Smooth muscle cell (in vitro differentiated cells): ENCODE measurements around the gene C2orf42. TPM values are rescaled to one million over a fixed set of nuclear protein-coding genes. Genes with fewer than 3 reads are reported as not detected.
A peak's percentile ranks its signal among the peaks of the same experiment; 100 is the strongest.
"Not testable (repeated sequence)": the region's sequence is repeated elsewhere in the genome, so short reads cannot be mapped to it uniquely, and the experiment has no call there.

Experiments used
- DNase-seq: peaks from one replicate; lab custom pipeline; 2025; ENCODE audit not compliant: unreplicated experiment; lab: John Stamatoyannopoulos, UW
- H2AFZ ChIP-seq: fragments of 200-600 bp; sonication (generic); 2 replicates; pipeline ENCODE4 v1.6.0; 2016; ENCODE audit warnings: antibody characterized with exemption, low read depth, mild to moderate bottlenecking
- H3F3A ChIP-seq: fragments of 200-600 bp; sonication (generic); 2 replicates; pipeline ENCODE4 v1.6.0; 2017; ENCODE audit warnings: antibody characterized with exemption, low read depth
- H3K27ac ChIP-seq: fragments of 200-600 bp; sonication (generic); 2 replicates; pipeline ENCODE4 v1.5.1; 2016; ENCODE audit warnings: low read depth, mild to moderate bottlenecking
- H3K27me3 ChIP-seq: fragments of 200-600 bp; sonication (generic); 2 replicates; pipeline ENCODE4 v1.6.1; 2016; ENCODE audit warnings: low read depth, mild to moderate bottlenecking
- H3K36me3 ChIP-seq: fragments of 200-600 bp; sonication (generic); 2 replicates; pipeline ENCODE4 v1.5.1; 2016; ENCODE audit warnings: low read depth
- H3K4me1 ChIP-seq: fragments of 200-600 bp; sonication (generic); 2 replicates; pipeline ENCODE4 v1.5.1; 2016; ENCODE audit warnings: low read depth
- H3K4me2 ChIP-seq: fragments of 200-600 bp; sonication (generic); 2 replicates; pipeline ENCODE4 v1.6.0; 2016; ENCODE audit warnings: mild to moderate bottlenecking
- H3K4me3 ChIP-seq: fragments of 200-600 bp; sonication (generic); 2 replicates; pipeline ENCODE4 v1.5.1; 2016; ENCODE audit warnings: mild to moderate bottlenecking
- H3K79me2 ChIP-seq: fragments of 200-600 bp; sonication (generic); 2 replicates; pipeline ENCODE4 v1.6.0; 2016; ENCODE audit warnings: low read depth, mild to moderate bottlenecking
- H3K9ac ChIP-seq: fragments of 200-600 bp; sonication (generic); 2 replicates; pipeline ENCODE4 v1.6.0; 2016; ENCODE audit warnings: low read depth
- H3K9me3 ChIP-seq: fragments of 200-600 bp; sonication (generic); replicated peaks from 2 replicates; pipeline ENCODE4 v1.5.1; 2016; ENCODE audit warnings: low read depth
- H4K20me1 ChIP-seq: fragments of 200-600 bp; sonication (generic); 2 replicates; pipeline ENCODE4 v1.6.0; 2016; ENCODE audit warnings: low read depth
- WGBS: methylation state at CpG from one replicate; pipeline ENCODE4 v1.1.7; 2016; ENCODE audit warnings: low lambda C conversion rate; 5-methylcytosine and 5-hydroxymethylcytosine counted together
- polyA plus RNA-seq: library from polyadenylated mRNA; unstranded; fragments of >200 nt; fragmentation: Nextera tagmentation; extraction: Ambion mirVana; gene quantifications from 2 replicates; pipeline ENCODE4 v1.2.1, GENCODE V29; 2016
- total RNA-seq: library from RNA; depleted of rRNA; stranded (reverse); fragments of >200 nt; gene quantifications from 2 replicates; pipeline ENCODE4 v1.2.3, GENCODE V29; 2014
- TF ChIP-seq, protein P1 (sequence below): fragments of 200-600 bp; sonication (generic); IDR thresholded peaks from 2 replicates; pipeline ENCODE4 v1.5.1; 2017; ENCODE audit warnings: borderline replicate concordance, mild to moderate bottlenecking, antibody characterized with exemption; ENCODE audit not compliant: insufficient read depth, poor library complexity, severe bottlenecking

The C2orf42 gene
- total and polyA plus RNA-seq, 2 experiments from 2014 or later: 7.8 to 9.4 TPM

- TF ChIP-seq, protein P1, sequence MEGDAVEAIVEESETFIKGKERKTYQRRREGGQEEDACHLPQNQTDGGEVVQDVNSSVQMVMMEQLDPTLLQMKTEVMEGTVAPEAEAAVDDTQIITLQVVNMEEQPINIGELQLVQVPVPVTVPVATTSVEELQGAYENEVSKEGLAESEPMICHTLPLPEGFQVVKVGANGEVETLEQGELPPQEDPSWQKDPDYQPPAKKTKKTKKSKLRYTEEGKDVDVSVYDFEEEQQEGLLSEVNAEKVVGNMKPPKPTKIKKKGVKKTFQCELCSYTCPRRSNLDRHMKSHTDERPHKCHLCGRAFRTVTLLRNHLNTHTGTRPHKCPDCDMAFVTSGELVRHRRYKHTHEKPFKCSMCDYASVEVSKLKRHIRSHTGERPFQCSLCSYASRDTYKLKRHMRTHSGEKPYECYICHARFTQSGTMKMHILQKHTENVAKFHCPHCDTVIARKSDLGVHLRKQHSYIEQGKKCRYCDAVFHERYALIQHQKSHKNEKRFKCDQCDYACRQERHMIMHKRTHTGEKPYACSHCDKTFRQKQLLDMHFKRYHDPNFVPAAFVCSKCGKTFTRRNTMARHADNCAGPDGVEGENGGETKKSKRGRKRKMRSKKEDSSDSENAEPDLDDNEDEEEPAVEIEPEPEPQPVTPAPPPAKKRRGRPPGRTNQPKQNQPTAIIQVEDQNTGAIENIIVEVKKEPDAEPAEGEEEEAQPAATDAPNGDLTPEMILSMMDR: no peak
- peaks cover 25% of the 10 kb centered on the region for H3F3A ChIP-seq
- no peaks in the 10 kb centered on the region for H3K36me3 ChIP-seq
- H3K4me2 ChIP-seq: peak overlapping the region; percentile 29
- WGBS: 77% methylated on average over 4 of the region's 4 CpGs
- no peak for DNase-seq
- peak overlapping the region; percentile 52 for H2AFZ ChIP-seq
- H3K4me3 ChIP-seq: no peak overlapping the region
- peaks cover 26% of the 10 kb centered on the region for H3K4me1 ChIP-seq
- no peaks in the 10 kb centered on the region for H3K9me3 ChIP-seq
- no peak overlapping the region for H3K9ac ChIP-seq
- H3K79me2 ChIP-seq: no peaks in the 10 kb centered on the region
- no peaks in the 10 kb centered on the region for H4K20me1 ChIP-seq
- peak overlapping the region; percentile 9 for H3K27ac ChIP-seq
- no peaks in the 10 kb centered on the region for H3K27me3 ChIP-seq
Measured at GRCh38 chr2:70113359-70114070, 77.3 kb downstream of the C2orf42 start.

GRCh38 chr2:70111752-70112591, 78.8 kb downstream of the C2orf42 start:
- TF ChIP-seq, protein P1: no peak
- H3K4me3 ChIP-seq: no peak overlapping the region
- no peaks in the 10 kb centered on the region for H3K27me3 ChIP-seq
- whole genome bisulfite sequencing: 58% methylated on average over 7 of the region's 7 CpGs
- DNase-seq: no peak
- H3K36me3 ChIP-seq: no peaks in the 10 kb centered on the region
- peaks cover 21% of the 10 kb centered on the region for H3K4me1 ChIP-seq
- H3F3A ChIP-seq: peaks cover 31% of the 10 kb centered on the region
- no peaks in the 10 kb centered on the region for H3K79me2 ChIP-seq
- no peak overlapping the region for H3K9ac ChIP-seq
- H2AFZ ChIP-seq: no peak overlapping the region
- peak overlapping the region; percentile 42 for H3K4me2 ChIP-seq
- no peaks in the 10 kb centered on the region for H3K9me3 ChIP-seq
- H3K27ac ChIP-seq: peak overlapping the region; percentile 9
- H4K20me1 ChIP-seq: no peaks in the 10 kb centered on the region

DNA sequence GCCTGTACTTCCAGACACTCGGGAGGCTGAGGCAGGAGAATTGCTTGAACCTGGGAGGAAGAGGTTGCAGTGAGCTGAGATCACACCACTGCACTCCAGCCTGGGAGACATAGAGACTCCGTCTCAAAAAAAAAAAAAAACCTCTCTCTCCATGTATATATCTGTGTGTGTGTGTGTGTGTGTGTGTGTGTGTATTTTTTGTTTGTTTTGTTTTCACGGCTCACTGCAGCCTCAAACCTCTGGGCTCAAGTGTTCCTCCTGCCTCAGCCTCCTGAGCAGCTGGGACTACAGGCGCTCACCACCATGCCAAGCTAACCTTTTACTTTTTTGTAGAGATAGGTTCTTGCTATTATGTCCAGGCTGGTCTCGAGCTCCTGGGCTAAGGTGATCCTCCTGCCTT, 80.4 kb downstream of the C2orf42 start:
- not testable (repeated sequence) for H3K9ac ChIP-seq, H3K9me3 ChIP-seq, H3K4me3 ChIP-seq, DNase-seq, H3K36me3 ChIP-seq, H4K20me1 ChIP-seq, H3K27ac ChIP-seq, H3K27me3 ChIP-seq, H3K4me2 ChIP-seq, H2AFZ ChIP-seq, H3K79me2 ChIP-seq
- H3K4me1 ChIP-seq: peaks cover 19% of the 10 kb centered on the region
- peaks cover 31% of the 10 kb centered on the region for H3F3A ChIP-seq
- WGBS: 91% methylated on average over 5 of the region's 5 CpGs

- not testable (repeated sequence) for H3K79me2 ChIP-seq, H3K36me3 ChIP-seq, H3K4me2 ChIP-seq, DNase-seq, H4K20me1 ChIP-seq, H3K27ac ChIP-seq, H3K27me3 ChIP-seq, H3K9ac ChIP-seq, H3K9me3 ChIP-seq, H3K4me3 ChIP-seq, H2AFZ ChIP-seq
- 98% methylated on average over 8 of the region's 8 CpGs for WGBS
- Histone ChIP-seq H3F3A (peaks cover 20% of the 10 kb centered on the region), H3K4me1 (peaks cover 13% of the 10 kb centered on the region)
Measured at GRCh38 chr2:70106138-70106537, 84.7 kb downstream of the C2orf42 start.
